Liver (tissue), 3 donors: ENCODE data around the gene GAS2L1.

Experiments used
- EGR1 ChIP-seq, 2 donors: IDR thresholded peaks; 2 replicates each; pipeline ENCODE4 v1.6.1; 2016 to 2018; ENCODE audit warnings: antibody characterized with exemption in 2 of 2, low read depth in 2 of 2
- RAD21 ChIP-seq, 2 donors: IDR thresholded peaks; 2 replicates each; pipeline ENCODE4 v1.6.1; 2016; ENCODE audit warnings: antibody characterized with exemption in 2 of 2, mild to moderate bottlenecking in 2 of 2
- TAF1 ChIP-seq: conservative IDR thresholded peaks from 2 replicates; pipeline ENCODE4 v1.6.1; 2016; ENCODE audit warnings: antibody characterized with exemption, mild to moderate bottlenecking
- YY1 ChIP-seq: IDR thresholded peaks from 2 replicates; pipeline ENCODE4 v1.6.1; 2016; ENCODE audit warnings: antibody characterized with exemption, mild to moderate bottlenecking
- TF ChIP-seq, protein P1 (sequence below): fragments of 150-350 bp; IDR thresholded peaks from 2 replicates; pipeline ENCODE4 v1.5.1; 2017; ENCODE audit warnings: improper control_type of control experiment, low read depth, low read length; ENCODE audit not compliant: missing input control
- TF ChIP-seq, protein P2 (sequence below): IDR thresholded peaks from 2 replicates; pipeline ENCODE4 v1.6.1; 2016; ENCODE audit warnings: antibody characterized with exemption, mild to moderate bottlenecking
- TF ChIP-seq, protein P3 (sequence below): IDR thresholded peaks from 2 replicates; pipeline ENCODE4 v1.6.1; 2016; ENCODE audit warnings: antibody characterized with exemption
- donor health status: healthy.
- donor health status: healthy.

DNA sequence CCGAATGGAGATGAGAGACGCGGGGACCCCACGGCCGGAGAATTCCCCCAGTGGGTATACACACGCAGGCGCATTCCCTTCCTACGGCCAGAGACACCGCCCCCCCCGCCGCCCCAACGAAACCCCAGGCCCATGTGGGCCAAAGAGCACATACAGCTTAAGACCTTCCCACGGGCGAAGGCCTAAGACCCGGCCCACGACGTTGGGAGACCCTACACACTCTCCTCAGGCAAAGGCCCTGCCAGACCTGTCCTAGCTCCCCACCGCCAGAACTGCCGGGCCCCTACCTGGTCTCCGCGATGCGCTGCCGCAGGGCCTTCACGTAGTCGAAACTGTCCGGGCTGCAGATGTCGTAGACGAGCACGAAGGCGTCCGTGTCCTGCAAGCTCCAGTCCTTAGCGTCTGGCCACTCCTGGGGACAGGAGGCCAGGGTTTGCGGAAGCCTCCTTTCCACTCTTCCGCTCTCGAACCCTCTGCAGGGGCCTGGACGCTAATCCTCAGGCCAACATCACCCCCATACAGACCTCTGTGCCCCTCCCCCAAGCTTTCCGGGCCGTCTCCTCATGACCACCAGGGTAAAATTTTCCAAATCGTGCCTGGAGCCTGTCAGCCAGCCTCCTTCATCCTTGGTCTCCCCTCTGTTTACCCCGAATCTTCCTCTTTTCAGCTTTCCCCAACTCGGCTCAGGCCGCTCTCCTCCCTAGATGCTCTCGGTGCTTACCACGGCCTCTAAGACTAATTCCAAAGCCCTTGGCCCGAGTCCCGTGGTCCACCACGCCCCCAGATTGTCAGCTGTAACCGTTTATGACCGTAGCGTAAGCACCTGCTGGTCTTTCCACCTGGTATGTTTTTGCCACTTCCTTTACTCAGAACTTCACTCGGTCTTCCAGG, 7.4 kb downstream of the GAS2L1 start:
- TF ChIP-seq, protein P1, sequence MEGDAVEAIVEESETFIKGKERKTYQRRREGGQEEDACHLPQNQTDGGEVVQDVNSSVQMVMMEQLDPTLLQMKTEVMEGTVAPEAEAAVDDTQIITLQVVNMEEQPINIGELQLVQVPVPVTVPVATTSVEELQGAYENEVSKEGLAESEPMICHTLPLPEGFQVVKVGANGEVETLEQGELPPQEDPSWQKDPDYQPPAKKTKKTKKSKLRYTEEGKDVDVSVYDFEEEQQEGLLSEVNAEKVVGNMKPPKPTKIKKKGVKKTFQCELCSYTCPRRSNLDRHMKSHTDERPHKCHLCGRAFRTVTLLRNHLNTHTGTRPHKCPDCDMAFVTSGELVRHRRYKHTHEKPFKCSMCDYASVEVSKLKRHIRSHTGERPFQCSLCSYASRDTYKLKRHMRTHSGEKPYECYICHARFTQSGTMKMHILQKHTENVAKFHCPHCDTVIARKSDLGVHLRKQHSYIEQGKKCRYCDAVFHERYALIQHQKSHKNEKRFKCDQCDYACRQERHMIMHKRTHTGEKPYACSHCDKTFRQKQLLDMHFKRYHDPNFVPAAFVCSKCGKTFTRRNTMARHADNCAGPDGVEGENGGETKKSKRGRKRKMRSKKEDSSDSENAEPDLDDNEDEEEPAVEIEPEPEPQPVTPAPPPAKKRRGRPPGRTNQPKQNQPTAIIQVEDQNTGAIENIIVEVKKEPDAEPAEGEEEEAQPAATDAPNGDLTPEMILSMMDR = no peak
- TF ChIP-seq YY1 (no peak), RAD21 (IDR thresholded peaks at IDR 0.05) (no peak), TAF1 (no peak), EGR1 (IDR thresholded peaks at IDR 0.05; ENCODE audit: low read depth in 2 of 2) (no peak)
- TF ChIP-seq, protein P2, sequence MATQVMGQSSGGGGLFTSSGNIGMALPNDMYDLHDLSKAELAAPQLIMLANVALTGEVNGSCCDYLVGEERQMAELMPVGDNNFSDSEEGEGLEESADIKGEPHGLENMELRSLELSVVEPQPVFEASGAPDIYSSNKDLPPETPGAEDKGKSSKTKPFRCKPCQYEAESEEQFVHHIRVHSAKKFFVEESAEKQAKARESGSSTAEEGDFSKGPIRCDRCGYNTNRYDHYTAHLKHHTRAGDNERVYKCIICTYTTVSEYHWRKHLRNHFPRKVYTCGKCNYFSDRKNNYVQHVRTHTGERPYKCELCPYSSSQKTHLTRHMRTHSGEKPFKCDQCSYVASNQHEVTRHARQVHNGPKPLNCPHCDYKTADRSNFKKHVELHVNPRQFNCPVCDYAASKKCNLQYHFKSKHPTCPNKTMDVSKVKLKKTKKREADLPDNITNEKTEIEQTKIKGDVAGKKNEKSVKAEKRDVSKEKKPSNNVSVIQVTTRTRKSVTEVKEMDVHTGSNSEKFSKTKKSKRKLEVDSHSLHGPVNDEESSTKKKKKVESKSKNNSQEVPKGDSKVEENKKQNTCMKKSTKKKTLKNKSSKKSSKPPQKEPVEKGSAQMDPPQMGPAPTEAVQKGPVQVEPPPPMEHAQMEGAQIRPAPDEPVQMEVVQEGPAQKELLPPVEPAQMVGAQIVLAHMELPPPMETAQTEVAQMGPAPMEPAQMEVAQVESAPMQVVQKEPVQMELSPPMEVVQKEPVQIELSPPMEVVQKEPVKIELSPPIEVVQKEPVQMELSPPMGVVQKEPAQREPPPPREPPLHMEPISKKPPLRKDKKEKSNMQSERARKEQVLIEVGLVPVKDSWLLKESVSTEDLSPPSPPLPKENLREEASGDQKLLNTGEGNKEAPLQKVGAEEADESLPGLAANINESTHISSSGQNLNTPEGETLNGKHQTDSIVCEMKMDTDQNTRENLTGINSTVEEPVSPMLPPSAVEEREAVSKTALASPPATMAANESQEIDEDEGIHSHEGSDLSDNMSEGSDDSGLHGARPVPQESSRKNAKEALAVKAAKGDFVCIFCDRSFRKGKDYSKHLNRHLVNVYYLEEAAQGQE = no peak
- TF ChIP-seq, protein P3, sequence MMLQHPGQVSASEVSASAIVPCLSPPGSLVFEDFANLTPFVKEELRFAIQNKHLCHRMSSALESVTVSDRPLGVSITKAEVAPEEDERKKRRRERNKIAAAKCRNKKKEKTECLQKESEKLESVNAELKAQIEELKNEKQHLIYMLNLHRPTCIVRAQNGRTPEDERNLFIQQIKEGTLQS = no peak
